Mammary epithelial cell (primary cell): ENCODE results near the gene PRR20G.

Experiments
- CTCF ChIP-seq, 2 donors: IDR thresholded peaks in 1 of 2; conservative IDR thresholded peaks in 1 of 2; 2 replicates each; pipeline ENCODE4 v1.5.1; 2011 to 2012; ENCODE audit warnings: inconsistent platforms in 2 of 2, low read length in 2 of 2, mild to moderate bottlenecking in 2 of 2, control low read depth in 1 of 2, low read depth in 1 of 2; ENCODE audit not compliant: insufficient read depth in 1 of 2; ENCODE audit errors: extremely low read depth in 1 of 2
- EZH2 ChIP-seq: IDR thresholded peaks from 2 replicates; pipeline ENCODE4 v1.6.1; 2012; ENCODE audit warnings: low read length, inconsistent platforms, borderline replicate concordance

DNA sequence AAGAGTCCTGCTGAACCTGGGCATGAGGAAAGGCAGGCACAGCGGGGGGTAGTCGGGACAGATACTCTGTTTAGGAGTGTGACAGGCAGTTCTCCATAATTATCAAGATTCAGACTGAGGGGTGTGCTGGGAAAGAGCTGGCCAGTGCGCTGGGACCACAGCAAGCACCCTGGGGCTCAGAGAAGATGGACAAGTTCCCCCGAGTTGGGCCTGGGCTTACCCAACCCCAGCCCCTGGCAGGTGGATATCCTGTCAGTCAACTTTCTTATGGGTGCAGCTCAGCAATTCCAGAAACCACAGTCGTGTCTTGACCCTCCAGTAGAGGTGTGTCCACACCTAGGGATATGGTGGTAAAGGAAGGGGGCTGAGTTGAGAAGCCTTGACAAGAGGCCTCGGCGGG is 49.2 kb upstream of the PRR20G start:
- TF ChIP-seq CTCF (conservative IDR thresholded peaks at IDR 0.05 in 1 of 2, IDR thresholded peaks at IDR 0.05 in 1 of 2; ENCODE audit: extremely low read depth in 1 of 2, insufficient read depth in 1 of 2, low read depth in 1 of 2, low read length in 2 of 2) (no peak), EZH2 (no peak)
